ENCODE data around the gene ZC3H14.

Gene ZC3H14

GRCh38 chr14:88611878-88612277 is 49.0 kb downstream of the ZC3H14 start:
- DNase-seq (ENCODE audit: low read depth in 2 of 2), result no peak

- DNase-seq (ENCODE audit: low read depth in 2 of 2), result no peak
These were observed 50.1 kb downstream of the ZC3H14 start for GRCh38 chr14:88612981-88613380.

- no peak for DNase-seq (ENCODE audit: low read depth in 2 of 2)
These were observed 50.7 kb downstream of the ZC3H14 start for GRCh38 chr14:88613552-88614010.

- DNase-seq (ENCODE audit: low read depth in 2 of 2), result no peak
These were observed 51.5 kb downstream of the ZC3H14 start for GRCh38 chr14:88614218-88614907.

GRCh38 chr14:88616697-88617096 is 53.9 kb downstream of the ZC3H14 start:
- DNase-seq (ENCODE audit: low read depth in 2 of 2), result no peak

- no peak for DNase-seq (ENCODE audit: low read depth in 2 of 2)
These were observed 54.6 kb downstream of the ZC3H14 start for GRCh38 chr14:88617479-88617878.

- DNase-seq (ENCODE audit: low read depth in 2 of 2), result no peak
These were observed 55.6 kb downstream of the ZC3H14 start for GRCh38 chr14:88618476-88618875.

- DNase-seq (ENCODE audit: low read depth in 2 of 2), result no peak
These were observed 58.3 kb downstream of the ZC3H14 start for GRCh38 chr14:88621100-88621499.

- no peak for DNase-seq (ENCODE audit: low read depth in 2 of 2)
These were observed 62.8 kb downstream of the ZC3H14 start for GRCh38 chr14:88625671-88626070.

- DNase-seq (ENCODE audit: low read depth in 2 of 2), result no peak
These were observed 65.2 kb downstream of the ZC3H14 start for GRCh38 chr14:88628033-88628432.

GRCh38 chr14:88628462-88628861 is 65.6 kb downstream of the ZC3H14 start:
- no peak for DNase-seq (ENCODE audit: low read depth in 2 of 2)

- DNase-seq (ENCODE audit: low read depth in 2 of 2), result no peak
These were observed 67.7 kb downstream of the ZC3H14 start for GRCh38 chr14:88630565-88630964.

- DNase-seq (ENCODE audit: low read depth in 2 of 2), result no peak
These were observed 68.3 kb downstream of the ZC3H14 start for GRCh38 chr14:88631091-88631490.

- DNase-seq (ENCODE audit: low read depth in 2 of 2), result no peak
These were observed 69.7 kb downstream of the ZC3H14 start for GRCh38 chr14:88632512-88632911.

GRCh38 chr14:88639221-88639620 is 76.4 kb downstream of the ZC3H14 start:
- no peak for DNase-seq (ENCODE audit: low read depth in 2 of 2)

GRCh38 chr14:88660056-88660455 is 97.2 kb downstream of the ZC3H14 start:
- no peak for DNase-seq (ENCODE audit: low read depth in 2 of 2)

- peak; percentile 14 to 40 for DNase-seq (ENCODE audit: low read depth in 2 of 2)
These were observed 104.9 kb downstream of the ZC3H14 start for GRCh38 chr14:88667555-88668273.

GRCh38 chr14:88668448-88669116 is 105.7 kb downstream of the ZC3H14 start:
- DNase-seq (ENCODE audit: low read depth in 2 of 2), result no peak

- DNase-seq (ENCODE audit: low read depth in 2 of 2), result no peak
These were observed 106.5 kb downstream of the ZC3H14 start for GRCh38 chr14:88669346-88669745.
